GM18951 (cell line): Measurements from ENCODE around the gene TEX38.

Source experiments
- POLR2A ChIP-seq: IDR thresholded peaks from 4 replicates; pipeline ENCODE4 v1.6.1; 2011; ENCODE audit warnings: mild to moderate bottlenecking; ENCODE audit not compliant: insufficient read length, insufficient read depth; ENCODE audit errors: extremely low read depth
- in situ Hi-C: fragments of 300-500 bp; cut with MboI; formaldehyde crosslinking; loops from one replicate; pipeline ENCODE4 v1.12.0; 2022; ENCODE audit warnings: low sequenced_read_pairs, mixed read lengths, inconsistent platforms; ENCODE audit not compliant: unreplicated experiment

The TEX38 gene

DNA sequence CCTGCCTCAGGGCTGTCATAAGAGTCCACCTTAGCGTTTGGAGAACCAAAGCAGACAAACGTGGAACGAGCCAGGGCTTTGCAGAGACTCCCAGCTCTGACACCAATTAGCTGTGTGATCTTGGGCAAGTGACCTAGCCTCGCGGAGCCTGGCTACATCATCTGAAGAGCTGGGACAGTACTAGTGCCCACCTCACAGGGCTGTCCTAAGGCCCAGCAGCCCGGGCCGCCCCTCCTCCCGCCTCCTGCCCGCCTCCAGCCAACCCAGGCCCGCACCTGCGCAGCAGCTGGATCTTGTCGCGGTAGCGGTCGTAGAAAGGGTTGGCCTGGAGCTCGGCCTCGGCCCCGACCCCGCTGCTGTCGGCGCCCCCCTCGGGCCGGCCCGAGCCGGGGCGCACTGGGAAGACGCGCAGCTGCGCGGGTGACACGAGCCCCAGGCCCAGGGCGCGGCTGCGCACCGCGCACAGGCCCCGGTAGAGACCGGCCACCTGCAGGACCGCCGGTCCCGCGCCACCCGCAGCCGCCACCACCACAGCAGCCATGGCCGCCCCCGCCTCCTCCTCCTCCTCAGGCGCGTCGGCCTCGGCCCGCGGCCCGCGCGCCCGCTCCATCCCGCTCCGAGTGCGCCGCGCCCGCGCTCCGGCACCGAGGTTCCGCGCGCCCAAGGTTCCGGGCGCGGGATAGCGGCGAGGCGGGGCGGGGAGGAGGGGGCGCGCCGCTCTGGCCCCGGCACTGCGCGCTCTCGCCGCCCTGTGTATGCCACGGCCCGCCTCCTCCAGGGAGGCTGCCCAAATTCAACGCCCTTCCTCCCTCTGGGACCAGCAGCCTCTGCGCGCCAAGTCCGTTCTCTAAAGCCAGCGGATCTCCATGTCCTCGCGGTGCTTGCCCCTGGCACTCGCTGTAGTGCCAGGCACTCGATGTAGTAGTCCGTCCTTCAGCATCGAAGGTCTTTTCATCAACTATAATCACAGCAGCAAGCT, 3.6 kb upstream of the TEX38 start, which contains the start of gene ATPAF1:
ATPAF1 (minus strand) TSS at position 583 of the 979 bp plus-strand sequence; CDS start at position 541, 42 bp downstream.
- in situ Hi-C loops = no loop called here

GRCh38 chr1:46670134-46670533, 1.5 kb upstream of the TEX38 start:
- TF ChIP-seq POLR2A = no peak
- in situ Hi-C loops = no loop called here

More for the DNA sequence above, 3.6 kb upstream of the TEX38 start, which contains the start of gene ATPAF1:
- peak; percentile 78 for TF ChIP-seq POLR2A

GRCh38 chr1:46672696-46673095, 1.0 kb downstream of the TEX38 start:
- in situ Hi-C loops = no loop called here

GRCh38 chr1:46673749-46674182, 2.1 kb downstream of the TEX38 start:
- no peak for TF ChIP-seq POLR2A
- in situ Hi-C loops = no loop called here

More at GRCh38 chr1:46672696-46673095, 1.0 kb downstream of the TEX38 start:
- no peak for TF ChIP-seq POLR2A

DNA sequence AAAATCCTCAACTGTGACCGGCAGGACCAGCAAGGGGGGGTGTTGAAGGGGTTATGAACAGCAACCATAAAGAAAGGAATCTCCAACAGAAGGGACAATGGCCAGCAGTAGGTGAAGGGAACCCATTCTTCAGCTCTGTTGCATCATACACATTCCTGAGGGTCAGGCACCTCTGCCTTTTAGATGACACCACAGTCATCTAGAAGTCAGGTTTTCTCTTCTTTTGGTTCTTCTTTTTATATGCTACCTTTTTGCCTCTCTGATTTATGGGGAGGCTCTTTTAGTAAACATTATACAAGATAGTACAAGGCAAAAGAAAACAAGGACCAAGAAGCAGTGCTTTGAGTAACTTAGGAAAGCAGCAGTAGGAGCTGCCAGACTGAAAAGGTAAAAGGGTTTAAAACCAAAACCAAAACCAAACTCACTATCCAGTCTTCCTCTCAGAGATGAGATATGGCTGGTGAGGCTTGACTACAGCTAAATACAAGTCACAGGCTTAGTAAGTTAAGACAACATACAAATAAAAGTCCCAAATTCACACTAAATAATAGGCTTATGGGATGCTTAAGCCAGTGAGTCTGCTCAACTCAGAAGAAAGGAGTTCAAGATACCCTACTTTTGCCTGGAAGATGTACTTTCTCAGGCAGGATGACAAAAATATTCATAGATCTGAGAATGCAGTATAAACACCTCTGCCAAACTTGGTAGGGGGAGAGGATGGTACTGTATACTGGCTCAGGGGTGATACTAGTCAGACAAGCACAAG, 4.1 kb downstream of the TEX38 start:
- in situ Hi-C loops = no loop called here
- no peak for TF ChIP-seq POLR2A

- TF ChIP-seq POLR2A = no peak
Measured at GRCh38 chr1:46676531-46676930, 4.9 kb downstream of the TEX38 start.

DNA sequence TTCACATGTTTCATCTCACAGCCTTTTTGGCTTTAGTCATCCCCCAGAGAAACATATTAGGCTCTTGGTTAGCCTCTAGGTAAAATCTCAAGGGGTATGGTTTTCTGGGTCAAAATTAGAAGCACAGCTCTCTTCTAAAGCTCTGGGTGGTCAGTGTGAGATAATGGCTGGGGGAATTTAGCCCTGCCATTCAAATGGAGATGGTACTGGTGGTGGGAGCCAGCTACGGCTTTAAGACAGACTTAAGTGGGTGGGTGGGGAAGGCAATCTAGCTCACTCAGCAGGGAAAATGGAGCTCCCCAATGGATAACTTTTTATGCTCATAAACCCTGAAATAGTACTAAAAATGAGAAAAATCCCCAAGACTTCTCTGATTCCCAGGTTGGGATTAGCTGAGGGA, 5.7 kb downstream of the TEX38 start:
- in situ Hi-C loops = no loop called here
- no peak for TF ChIP-seq POLR2A

More at GRCh38 chr1:46676531-46676930, 4.9 kb downstream of the TEX38 start:
- in situ Hi-C loops = no loop called here

DNA sequence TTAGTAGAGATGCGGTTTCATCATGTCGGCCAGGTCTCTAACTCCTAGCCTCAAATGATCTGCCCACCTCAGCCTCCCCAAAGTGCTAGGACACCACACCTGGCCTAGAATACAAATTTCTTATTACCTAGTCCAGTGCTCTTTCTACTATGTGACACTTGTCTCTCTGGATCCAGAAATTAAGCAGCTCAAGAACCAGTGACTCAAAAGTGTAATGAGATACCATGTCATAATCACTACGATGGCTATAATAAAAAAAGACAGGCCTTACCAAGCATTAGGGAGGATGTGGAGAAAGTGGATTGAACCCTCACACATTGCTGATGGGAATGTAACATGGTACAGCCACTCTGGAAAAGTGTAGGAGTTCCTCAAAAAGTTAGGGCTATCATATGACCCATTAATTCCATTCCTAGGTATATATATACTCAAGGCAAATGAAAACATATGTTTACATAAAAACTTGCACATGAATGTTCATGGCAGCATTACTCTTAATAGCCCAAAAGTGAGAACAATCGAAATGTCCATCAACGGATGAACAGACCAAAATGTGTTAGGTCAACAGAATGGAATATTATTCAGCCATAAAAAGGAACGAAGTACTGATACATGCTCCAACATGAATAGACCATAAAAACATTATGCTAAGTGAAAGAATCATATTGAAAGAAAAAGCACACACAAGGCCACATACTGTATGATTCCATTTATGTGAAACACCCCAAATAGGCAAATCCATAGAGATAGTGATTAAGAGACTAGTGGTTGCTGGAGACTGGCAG, 8.3 kb downstream of the TEX38 start:
- TF ChIP-seq POLR2A = no peak
- in situ Hi-C loops = no loop called here

DNA sequence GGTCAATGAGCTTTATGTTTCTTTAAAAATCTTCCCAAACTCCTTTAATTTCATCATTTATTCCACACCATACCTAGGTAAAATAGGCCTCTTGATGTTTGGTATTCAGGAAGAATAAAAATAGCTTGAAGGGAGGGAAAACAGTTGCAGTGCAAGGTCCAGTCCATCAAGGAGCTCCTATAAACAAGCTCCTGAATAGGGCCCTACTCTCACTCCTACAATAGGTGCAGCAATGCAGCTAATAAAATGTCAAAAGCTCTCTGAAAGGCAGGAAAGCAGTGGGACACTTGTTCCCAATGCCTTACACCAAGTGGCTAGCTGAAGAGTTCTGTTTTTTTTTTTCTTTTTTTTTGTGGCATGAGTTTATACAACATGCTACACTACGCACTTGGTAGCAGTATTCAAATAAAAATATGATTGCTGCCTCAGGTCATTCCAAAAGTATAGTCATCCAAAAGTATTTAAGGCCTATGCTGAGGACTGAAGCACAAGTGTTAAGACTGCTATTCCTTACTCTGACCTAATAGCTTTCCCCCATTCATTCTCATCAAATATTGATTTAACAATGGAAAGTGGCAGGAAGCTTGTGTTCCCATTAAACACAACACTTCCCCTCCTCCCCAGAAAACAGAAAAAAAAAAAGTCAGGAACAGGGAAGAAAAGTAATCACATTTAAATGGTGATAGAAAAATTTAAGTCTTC, 9.8 kb downstream of the TEX38 start:
- in situ Hi-C loops = no loop called here
- no peak for TF ChIP-seq POLR2A

DNA sequence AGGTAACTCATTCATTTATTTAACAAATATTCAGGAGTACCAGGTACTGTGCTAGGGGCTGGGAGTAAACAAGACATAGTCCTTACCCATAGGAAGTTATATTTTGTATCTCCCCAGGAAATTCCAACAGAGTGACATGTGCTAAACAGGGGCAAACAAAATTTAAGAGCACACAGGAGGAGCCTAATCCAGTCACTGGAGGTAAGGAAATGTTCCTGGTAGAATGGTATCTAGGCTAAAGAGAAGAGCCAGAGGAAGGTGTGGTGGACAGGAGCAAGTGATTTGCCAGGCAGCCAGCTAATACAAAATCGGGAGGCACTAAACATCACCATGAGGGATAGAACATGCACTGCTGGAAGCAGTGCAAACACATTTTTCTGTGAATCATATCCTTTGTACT, 10.4 kb downstream of the TEX38 start:
- in situ Hi-C loops = no loop called here
- no peak for TF ChIP-seq POLR2A

DNA sequence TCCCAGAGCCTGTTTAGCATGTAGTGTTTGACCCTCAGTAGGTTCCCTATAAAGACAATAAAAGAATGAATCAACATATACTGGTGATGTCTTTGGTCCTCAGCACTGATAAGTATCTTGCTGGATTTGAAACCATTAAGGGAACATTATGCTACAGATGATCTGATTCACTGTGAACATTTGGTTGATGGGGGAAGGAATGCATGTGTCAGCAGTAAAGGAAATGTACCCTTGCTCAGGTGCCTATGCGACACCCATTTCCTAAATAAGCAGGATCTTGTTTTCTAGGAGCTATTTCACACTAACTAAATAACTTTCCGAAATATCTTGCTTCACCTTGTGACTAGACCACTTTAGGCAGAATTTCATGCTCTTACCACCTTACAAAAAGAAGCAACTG, 13.0 kb downstream of the TEX38 start:
- in situ Hi-C loops = no loop called here
- no peak for TF ChIP-seq POLR2A

- no peak for TF ChIP-seq POLR2A
- in situ Hi-C loops = no loop called here
Measured at GRCh38 chr1:46686255-46686654, 14.6 kb downstream of the TEX38 start.
